GM12864 (cell line): Measurements from ENCODE around the gene GPHA2.

Source experiments
- DNase-seq: peaks from one replicate; pipeline ENCODE4 v3.0.0-alpha.2; 2011; ENCODE audit warnings: low read depth
- H3K4me3 ChIP-seq: 2 replicates; pipeline ENCODE4 v1.5.1; 2011; ENCODE audit warnings: mild to moderate bottlenecking, low read depth, low read length, control low read depth
- TF ChIP-seq, protein P1 (sequence below): IDR thresholded peaks from 2 replicates; pipeline ENCODE4 v1.5.1; 2011; ENCODE audit warnings: low read depth, mild to moderate bottlenecking, moderate library complexity, low read length, control low read depth, inconsistent platforms; ENCODE audit errors: missing control alignments

Gene GPHA2

DNA sequence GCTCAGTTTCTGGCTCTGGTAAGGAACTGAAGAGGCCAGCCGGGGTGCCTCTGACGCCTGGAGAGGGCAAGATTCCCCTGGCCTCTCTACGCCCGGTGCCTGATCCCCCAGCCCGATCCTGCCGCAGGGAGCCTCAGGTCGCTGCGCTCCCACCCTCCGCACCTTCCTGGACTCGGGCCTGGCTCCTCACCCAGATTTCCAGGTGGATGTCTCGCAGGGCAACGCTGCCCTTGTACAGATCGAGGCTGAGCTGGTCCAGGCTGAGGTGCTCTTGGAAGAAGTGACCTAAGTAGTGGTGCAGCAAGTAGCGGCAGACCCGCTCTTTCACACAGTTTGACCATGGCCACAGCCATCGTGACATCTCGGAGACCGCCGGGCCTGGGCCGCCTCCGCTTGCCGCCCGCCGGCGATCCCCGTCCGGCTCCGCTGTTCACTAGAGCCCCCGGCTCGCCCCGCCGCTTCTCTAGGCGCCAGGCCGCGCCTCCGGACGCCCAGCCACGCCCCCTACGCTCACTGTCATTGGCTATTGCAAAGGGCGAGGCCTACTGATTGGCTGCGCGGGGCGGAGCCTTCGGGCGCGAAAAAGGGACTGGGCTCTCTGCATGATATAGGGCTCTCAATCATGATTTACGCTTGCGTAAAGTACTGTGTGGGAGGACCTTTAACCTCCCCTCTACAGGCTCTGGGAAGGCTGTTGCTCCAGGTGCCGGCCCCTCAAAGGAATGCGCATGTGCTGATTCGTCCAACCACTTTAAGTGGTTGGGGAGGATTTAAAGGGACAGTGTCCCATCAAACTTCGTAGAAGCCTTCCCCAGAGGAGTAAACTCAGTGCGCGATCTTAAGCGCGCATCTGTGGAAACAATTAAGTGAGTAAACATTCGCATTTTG lies 18.7 kb downstream of the GPHA2 start, which contains the start of gene ATG2A:
ATG2A (minus strand) TSS at position 435 of the 888 bp plus-strand sequence; CDS start at position 361, 74 bp downstream.
- peak; percentile 99 for DNase-seq
- TF ChIP-seq, protein P1, sequence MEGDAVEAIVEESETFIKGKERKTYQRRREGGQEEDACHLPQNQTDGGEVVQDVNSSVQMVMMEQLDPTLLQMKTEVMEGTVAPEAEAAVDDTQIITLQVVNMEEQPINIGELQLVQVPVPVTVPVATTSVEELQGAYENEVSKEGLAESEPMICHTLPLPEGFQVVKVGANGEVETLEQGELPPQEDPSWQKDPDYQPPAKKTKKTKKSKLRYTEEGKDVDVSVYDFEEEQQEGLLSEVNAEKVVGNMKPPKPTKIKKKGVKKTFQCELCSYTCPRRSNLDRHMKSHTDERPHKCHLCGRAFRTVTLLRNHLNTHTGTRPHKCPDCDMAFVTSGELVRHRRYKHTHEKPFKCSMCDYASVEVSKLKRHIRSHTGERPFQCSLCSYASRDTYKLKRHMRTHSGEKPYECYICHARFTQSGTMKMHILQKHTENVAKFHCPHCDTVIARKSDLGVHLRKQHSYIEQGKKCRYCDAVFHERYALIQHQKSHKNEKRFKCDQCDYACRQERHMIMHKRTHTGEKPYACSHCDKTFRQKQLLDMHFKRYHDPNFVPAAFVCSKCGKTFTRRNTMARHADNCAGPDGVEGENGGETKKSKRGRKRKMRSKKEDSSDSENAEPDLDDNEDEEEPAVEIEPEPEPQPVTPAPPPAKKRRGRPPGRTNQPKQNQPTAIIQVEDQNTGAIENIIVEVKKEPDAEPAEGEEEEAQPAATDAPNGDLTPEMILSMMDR, result no peak
- H3K4me3 ChIP-seq, result peak within 1 kb of the TSS; percentile 69

DNA sequence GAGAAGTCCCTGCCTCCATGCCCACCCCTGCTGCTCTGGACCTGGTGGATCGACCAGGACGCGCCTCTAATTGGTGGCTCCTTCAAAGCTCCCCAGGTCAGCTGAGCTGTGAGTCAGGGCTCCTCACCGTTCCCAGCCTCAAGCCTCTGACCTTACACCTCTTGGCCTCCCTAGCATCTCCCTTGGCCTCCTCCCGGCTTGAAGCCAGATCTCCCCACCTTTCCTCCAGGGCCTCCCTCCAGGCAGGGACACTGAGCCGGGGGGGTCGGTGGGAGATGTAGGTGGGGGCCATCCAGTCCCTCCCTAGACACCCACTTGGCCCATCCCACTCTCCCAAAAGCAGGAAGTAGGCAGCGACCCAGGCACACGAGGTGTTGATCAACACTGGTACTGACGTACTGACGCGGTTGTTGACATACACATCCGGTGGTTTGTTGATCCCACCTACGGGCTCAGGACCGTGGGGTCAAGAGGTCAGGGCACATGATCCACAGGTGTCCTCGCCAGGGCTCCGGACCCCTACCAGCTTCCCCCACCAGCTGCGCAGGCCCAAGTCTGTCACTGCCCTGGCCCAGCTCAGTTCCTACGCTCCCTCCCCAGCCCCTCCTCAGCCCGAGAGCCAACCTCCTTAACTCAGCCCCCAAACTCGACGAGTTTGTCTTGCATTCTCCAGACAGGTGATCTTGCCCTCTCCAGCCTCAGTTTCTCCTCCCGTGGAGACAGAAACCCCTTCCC lies 19.5 kb downstream of the GPHA2 start:
- DNase-seq, result no peak
- TF ChIP-seq, protein P1, result no peak
- H3K4me3 ChIP-seq, result peak overlapping the region; percentile 69

DNA sequence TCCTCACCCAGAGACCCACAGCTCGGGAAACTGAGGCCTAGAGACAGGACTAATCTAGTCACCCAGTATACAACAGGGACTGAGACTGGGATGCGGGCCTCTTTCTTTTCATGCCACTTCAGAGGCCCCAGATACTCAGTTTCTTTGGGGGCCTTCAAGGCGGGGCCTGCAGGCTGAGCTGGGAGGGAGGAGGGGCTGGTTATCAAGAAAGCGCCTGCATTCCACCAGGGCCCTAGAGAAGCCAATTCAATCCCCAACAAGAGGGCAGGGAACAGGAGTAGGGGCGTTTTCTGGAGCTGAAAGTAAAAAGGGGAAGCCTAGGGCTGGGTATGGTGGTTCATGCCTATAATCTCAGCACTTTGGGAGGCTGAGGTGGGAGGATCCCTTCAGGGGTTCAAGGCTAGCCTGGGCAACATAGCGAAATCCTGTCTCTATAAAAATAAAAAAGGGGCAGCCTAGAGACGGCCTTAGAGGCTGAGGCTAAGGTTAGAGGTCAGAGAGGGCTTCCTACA lies 20.3 kb downstream of the GPHA2 start:
- no peak overlapping the region; the same call in 1 of the 2 replicates for H3K4me3 ChIP-seq
- TF ChIP-seq, protein P1, result no peak
- DNase-seq, result no peak

DNA sequence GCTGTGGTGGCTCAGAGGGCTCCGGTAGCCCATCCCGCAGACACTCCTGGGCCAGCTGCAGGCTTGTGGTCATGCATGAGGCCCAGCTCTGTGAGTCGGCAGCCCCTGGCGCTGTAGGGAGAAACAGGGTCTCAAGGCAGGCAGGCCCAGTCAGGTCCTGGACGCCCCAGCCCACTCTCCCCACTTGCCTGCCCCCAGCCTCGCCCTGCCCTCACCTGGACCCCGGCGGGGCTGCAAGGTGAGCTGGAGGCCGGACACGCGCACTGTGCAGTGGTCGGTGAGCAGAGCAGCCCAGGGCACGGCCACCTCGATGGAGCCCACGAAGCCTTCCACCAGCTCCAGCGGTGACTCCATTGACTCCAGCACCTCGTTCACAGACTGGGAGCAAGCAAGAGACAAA lies 21.6 kb downstream of the GPHA2 start:
- TF ChIP-seq, protein P1, result no peak
- DNase-seq, result no peak

DNA sequence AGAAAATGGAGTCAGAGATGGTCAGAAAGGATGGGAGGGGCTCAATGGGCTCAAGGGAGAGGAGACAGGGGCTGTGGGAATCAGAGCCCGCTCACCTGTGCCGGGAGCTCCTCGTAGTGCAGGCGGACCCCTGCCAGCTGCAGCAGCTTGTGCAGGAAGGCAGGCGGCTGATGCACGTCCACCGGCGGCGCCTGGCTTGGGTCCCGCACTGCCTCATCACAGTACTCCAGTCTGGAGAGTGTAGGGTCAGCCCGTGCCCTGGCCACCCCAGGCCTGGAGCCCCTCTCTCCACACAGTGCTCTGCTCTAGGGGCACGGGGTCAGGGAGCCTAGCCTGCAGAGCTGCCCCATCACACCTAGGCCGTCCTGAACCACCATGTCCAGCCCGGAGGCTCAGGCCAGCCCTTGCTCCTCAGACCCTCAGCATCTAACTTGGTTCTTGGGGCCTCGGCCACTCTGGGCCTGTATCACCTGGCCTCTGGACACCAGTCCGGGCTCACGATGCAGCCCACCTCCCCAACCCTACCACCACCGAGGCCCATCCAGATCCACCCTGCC lies 22.4 kb downstream of the GPHA2 start:
- DNase-seq, result no peak
- TF ChIP-seq, protein P1, result no peak
- H3K4me3 ChIP-seq, result no peak overlapping the region

More for the DNA sequence above, 21.6 kb downstream of the GPHA2 start:
- H3K4me3 ChIP-seq, result no peak overlapping the region

DNA sequence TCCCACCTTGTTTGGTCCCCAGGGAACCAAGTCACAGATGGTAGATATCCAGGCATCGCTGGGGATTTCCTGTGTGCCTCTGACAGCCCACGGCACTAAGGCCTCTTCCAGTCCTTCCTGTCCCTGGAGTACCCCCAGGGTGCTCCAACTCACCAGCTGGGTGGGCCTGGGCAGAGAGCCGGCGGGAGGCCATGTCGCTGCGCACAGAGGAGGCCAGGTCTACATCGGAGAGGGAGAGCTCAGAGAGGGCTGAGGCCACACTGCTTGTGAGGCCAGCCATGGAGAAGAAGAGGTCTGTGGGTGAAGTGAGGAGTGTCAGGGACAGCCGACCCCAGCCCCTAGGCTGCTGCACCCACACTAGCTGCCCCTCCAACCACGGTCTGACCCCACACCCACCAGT lies 24.0 kb downstream of the GPHA2 start:
- no peak for DNase-seq
- H3K4me3 ChIP-seq, result no peak overlapping the region
- TF ChIP-seq, protein P1, result no peak
